Measurements from ENCODE around the gene KRT16.

- TF ChIP-seq CTCF (IDR thresholded peaks at IDR 0.05; ENCODE audit: low read depth, low read length, poor library complexity, severe bottlenecking), result no peak
- TF ChIP-seq EZH2phosphoT487 (IDR thresholded peaks at IDR 0.05; ENCODE audit: borderline replicate concordance, low read length), result no peak
Observed at GRCh38 chr17:41617698-41618097, 5.1 kb upstream of the KRT16 start.

All from DOHH2 (cell line).